ENCODE data around the gene NALCN. TPM values are rescaled to one million over a fixed set of nuclear protein-coding genes. Genes with fewer than 3 reads are reported as not detected.

Gene NALCN
- total RNA-seq, 1 donor from 2014 or later: 5.3 TPM

DNA sequence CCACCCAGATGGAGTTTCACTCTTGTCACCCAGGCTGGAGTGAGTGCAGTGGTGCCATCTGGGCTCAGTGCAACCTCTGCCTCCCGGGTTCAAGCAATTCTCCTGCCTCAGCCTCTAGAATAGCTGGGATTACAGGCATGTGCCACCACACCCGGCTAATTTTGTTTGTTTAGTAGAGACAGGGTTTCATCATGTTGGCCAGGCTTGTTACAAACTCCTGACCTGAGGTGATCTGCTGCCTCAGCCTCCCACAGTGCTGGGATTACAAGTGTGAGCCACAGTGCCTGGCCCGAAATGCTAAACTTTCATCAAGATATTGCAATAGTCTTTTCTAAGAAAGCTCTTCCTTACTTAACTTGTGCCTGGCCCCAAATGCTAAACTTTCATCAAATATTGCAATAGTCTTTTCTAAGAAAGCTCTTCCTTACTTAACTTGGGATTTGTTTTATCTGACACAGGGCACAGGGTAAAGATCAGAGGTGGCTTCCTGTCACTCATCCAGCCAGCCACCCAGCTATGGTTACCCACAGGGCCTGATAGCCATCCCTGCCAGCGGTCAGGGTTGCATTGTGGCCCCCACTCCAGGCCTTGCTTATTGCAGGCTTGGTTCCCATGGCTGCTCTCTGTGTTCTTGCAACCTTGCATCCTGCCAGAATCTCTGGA lies 389.4 kb downstream of the NALCN start:
- no peak for DNase-seq (ENCODE audit: low read depth, low spot score)

- no peak for DNase-seq (ENCODE audit: low read depth, low spot score)
Measured at GRCh38 chr13:101026328-101026727, 390.0 kb downstream of the NALCN start.

DNA sequence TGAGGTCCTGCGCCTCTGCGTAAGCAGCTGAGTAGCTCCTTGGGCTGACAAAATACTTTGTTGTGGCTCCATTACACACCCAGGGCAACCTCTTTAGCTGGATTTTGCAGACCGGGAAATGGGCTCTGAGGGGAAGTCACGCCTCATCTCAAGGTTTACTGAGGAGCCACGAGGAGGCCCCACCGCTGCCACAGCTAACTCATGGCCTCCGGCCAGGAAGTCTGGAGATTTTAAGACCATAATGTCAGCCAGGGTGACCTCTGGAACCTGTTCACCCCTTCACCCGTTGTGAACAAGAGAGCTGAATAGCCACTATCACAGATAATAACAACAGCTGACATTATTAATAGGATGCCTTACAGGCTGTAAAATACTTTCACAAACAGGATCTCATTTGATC lies 390.4 kb downstream of the NALCN start:
- DNase-seq (ENCODE audit: low read depth, low spot score): no peak

DNA sequence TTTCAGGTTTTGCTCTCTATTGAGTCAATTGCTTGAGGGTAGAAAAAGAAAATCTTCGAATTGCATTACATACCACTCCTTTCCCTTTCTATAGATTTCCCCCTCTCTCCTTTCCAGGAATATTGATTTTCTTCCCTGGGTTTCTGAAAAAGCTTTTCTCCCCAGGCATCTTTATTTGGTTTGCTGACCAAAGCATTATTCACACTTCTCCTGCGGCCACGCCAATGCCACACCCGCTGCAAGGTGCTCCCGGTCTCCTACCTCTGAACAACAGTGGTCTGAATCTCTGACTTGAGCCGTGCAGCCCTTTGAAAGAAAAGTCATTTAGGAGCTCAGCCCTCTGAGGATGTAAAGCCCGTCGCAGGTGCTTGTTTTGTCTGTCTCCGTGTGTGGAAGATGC lies 390.8 kb downstream of the NALCN start:
- no peak for DNase-seq (ENCODE audit: low read depth, low spot score)

DNA sequence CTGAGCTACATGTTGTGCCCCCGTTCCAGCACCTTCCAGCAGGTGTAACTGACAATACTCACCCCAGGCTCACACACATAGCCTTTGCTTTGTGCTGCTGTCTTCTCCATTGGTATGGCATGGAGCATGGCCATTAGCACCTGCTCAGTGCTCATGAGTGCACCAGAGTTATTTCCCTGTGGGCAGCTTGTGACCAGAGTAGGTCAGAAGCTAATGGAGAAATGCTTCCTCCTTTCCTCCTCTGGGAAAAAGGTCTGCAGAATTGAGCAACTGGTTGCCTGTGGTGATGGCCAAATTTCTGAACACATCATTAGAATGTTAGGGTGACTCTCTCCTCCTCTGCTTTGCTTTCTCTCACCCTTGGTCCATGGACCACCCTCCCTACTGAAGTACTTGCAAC lies 397.2 kb downstream of the NALCN start:
- DNase-seq (ENCODE audit: low read depth, low spot score): no peak

DNA sequence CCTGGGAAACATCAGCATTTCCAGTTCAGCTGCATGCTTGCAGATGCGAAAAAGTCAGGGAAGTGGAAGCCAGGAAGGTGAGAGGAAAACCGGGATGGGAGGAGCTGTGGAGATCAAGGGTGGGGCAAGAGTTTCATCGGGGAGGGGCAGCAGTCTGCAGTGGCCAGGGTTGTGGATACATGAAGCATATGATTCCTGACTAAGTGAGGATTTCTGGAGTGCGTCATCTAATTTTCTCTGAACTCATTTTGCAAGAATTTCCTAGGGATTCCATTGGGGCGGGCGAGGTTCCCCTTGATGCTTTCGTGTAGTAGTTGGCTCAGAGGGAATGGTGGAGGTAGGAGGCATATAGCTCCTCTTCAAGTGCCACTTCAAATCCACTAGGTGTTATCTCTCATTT lies 397.6 kb downstream of the NALCN start:
- no peak for DNase-seq (ENCODE audit: low read depth, low spot score)

GRCh38 chr13:101017123-101017872 lies 399.0 kb downstream of the NALCN start:
- DNase-seq (ENCODE audit: low read depth, low spot score): no peak

DNA sequence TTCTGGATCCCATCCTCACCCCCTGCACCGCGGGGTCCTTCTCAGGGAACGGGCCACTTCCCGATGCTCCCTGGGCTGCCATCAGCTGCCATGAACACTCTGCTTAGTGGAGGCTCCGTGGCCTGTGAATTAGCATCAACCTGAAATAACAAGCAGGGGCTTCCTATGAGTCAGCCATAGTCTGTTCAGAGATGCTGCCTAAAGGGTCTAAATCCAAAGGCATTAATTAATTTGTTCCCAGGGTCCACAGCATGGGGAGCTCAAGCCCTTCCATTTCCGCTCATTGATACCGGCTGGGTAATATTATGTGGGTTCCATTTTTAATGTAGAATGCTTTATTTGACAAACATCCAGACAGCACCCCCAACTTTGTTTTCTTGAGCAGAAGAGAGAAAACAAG lies 399.8 kb downstream of the NALCN start:
- DNase-seq (ENCODE audit: low read depth, low spot score): no peak

DNA sequence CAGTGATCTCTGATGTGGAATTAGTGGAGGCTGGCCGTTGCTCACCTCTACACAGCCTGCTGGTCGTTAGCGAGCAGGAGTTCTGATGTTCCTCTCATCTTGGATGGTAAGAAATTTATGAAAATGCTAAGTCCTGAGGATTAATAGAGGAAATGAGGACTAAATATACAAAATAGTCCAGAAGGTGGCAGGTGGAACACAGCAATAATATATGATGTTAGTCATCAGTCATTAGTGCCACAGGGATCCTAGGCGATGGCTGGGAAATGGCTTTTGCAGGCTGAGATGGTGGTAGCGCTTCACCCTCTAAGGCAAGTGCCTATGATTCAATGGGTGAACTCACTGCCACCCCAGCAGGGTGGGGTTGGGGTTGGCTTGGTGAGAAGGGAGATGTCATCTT lies 403.1 kb downstream of the NALCN start:
- DNase-seq (ENCODE audit: low read depth, low spot score): no peak

DNA sequence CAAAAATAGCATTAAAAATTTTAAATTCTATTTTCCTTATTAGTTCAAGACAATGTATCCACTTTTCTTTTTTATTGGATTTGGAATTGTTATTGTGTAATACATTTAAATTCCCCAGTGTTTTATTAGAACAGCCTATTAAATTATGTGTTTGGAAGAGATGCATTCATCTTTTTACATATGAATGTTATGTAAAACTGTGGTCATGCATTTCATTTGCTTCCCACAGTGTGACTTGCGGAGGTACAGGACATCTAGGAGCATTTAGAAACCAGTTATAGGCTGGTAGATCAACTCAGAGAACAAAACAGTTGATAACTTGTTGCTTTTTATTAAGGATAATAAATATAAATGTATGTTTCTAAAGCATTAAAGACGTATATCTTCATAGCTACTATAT lies 406.2 kb downstream of the NALCN start:
- no peak for DNase-seq (ENCODE audit: low read depth, low spot score)

- DNase-seq (ENCODE audit: low read depth, low spot score): no peak
Measured at GRCh38 chr13:101007245-101007644, 409.1 kb downstream of the NALCN start.

Other genes with a start within 250 kb of the NALCN start
- gene ITGBL1, start 36.2 kb upstream of the NALCN start, total RNA-seq: 43.0 and 44.3 TPM in 2 replicates

Measured in pulmonary artery endothelial cell (primary cell).